Measurements from ENCODE around the gene MRPL14. TPM values are rescaled to one million over a fixed set of nuclear protein-coding genes. Genes with fewer than 3 reads are reported as not detected.
A peak's percentile ranks its signal among the peaks of the same experiment; 100 is the strongest.

Gene MRPL14
- total and polyA plus RNA-seq, 2 experiments from 2014 or later = 62.6 to 191 TPM

DNA sequence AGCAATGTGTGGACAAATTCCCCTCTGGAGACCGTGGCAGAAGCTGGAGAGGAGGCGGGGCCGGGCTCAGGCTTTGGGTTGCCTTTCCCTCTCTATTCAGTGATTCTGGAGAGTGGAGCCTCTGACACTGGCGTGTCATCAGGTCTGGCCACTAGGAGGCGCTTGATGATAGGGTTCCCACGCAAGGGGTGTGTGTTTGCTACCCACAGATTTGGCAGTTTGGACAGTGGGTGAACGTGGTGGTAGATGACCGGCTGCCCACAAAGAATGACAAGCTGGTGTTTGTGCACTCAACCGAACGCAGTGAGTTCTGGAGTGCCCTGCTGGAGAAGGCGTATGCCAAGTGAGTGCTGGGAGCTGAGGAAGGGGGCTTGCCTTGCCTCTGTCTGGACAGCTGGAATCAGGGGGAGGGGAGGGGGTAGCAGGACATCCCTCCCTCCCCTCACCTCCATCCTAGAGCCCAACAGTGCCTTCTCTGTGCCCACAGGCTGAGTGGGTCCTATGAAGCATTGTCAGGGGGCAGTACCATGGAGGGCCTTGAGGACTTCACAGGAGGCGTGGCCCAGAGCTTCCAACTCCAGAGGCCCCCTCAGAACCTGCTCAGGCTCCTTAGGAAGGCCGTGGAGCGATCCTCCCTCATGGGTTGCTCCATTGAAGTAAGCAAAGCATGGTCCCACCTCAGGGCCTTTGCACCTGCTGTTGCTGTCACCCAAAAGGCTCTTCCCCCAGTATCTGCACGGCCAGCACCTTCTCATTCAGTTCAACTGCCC lies 45.7 kb upstream of the MRPL14 start:
- H3K27ac Mint-ChIP-seq = no peak overlapping the region
- ATAC-seq (peak; percentile 97), DNase-seq (ENCODE audit: low spot score) (peak; percentile 86)
- peaks cover 16% of the 10 kb centered on the region for H3K4me1 Mint-ChIP-seq
- no peaks in the 10 kb centered on the region for H3F3A ChIP-seq (replicated peaks; ENCODE audit: low read depth)
- H3K9me3 Mint-ChIP-seq = no peaks in the 10 kb centered on the region
- no peaks in the 10 kb centered on the region for H3K4me1 ChIP-seq (ENCODE audit: insufficient read depth)
- H3K36me3 ChIP-seq (ENCODE audit: insufficient read depth) = no peaks in the 10 kb centered on the region
- no peak overlapping the region for H3K4me3 Mint-ChIP-seq
- H4K20me1 ChIP-seq (replicated peaks; ENCODE audit: insufficient read depth) = no peaks in the 10 kb centered on the region
- peaks cover 24% of the 10 kb centered on the region for H3K27me3 Mint-ChIP-seq (ENCODE audit: insufficient read depth, low read depth, poor library complexity)
- no peak overlapping the region for H3K27ac ChIP-seq (ENCODE audit: low read depth)
- no peaks in the 10 kb centered on the region for H3K27me3 ChIP-seq (ENCODE audit: insufficient read depth)
- H3K9me2 ChIP-seq (ENCODE audit: insufficient read depth) = no peaks in the 10 kb centered on the region
- no peaks in the 10 kb centered on the region; the same call in 2 of the 3 replicates for H3K36me3 Mint-ChIP-seq (ENCODE audit: low read depth)
- no peak overlapping the region for H3K4me2 ChIP-seq
- H2AFZ ChIP-seq = 0 out of 2 replicates have a peak overlapping the region, but pooled peaks have one; percentile 4
- H3K79me2 ChIP-seq (replicated peaks; ENCODE audit: insufficient read depth) = no peaks in the 10 kb centered on the region
- H3K4me3 ChIP-seq = no peak overlapping the region
- no peak for TF ChIP-seq JUNB (IDR thresholded peaks at IDR 0.05; ENCODE audit: unreplicated experiment)
- TF ChIP-seq STAT1 (IDR thresholded peaks at IDR 0.05; ENCODE audit: unreplicated experiment) = no peak
- TF ChIP-seq ZNF331 (CRISPR knock-in tag; IDR thresholded peaks at IDR 0.05; ENCODE audit: low read depth) = no peak
- TF ChIP-seq, protein P1, sequence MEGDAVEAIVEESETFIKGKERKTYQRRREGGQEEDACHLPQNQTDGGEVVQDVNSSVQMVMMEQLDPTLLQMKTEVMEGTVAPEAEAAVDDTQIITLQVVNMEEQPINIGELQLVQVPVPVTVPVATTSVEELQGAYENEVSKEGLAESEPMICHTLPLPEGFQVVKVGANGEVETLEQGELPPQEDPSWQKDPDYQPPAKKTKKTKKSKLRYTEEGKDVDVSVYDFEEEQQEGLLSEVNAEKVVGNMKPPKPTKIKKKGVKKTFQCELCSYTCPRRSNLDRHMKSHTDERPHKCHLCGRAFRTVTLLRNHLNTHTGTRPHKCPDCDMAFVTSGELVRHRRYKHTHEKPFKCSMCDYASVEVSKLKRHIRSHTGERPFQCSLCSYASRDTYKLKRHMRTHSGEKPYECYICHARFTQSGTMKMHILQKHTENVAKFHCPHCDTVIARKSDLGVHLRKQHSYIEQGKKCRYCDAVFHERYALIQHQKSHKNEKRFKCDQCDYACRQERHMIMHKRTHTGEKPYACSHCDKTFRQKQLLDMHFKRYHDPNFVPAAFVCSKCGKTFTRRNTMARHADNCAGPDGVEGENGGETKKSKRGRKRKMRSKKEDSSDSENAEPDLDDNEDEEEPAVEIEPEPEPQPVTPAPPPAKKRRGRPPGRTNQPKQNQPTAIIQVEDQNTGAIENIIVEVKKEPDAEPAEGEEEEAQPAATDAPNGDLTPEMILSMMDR (conservative IDR thresholded peaks at IDR 0.05; ENCODE audit: low read depth in 2 of 2) = peak; percentile 96 to 97

DNA sequence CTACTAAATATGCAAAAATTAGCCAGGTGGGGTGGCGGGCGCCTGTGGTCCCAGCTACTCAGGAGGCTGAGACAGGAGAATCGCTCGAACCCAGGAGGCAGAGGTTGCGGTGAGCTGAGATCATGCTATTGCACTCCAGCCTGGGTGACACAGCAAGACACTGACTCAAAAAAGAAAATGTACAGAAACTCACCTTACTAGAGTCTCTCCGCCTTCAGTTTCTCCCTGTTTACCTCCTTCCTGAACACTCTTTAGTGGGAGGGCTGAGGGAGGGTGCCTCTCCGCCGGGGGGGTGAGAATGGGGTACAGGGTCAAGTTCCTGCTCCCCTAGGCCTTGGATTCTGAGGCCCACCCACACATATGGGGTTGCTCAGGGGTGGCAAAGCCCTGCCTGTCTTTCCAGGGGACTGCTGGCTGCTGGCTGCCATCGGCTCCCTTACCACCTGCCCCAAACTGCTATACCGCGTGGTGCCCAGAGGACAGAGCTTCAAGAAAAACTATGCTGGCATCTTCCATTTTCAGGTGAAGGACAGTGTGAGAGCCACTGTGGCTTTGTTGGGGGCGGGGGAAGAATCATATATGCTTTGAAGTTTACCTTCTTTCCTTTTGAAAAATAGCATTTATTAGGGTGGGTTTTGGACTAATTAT lies 44.8 kb upstream of the MRPL14 start:
- ATAC-seq = no peak; the same call in 2 of the 3 replicates
- Histone ChIP-seq H3K27ac (ENCODE audit: low read depth) (no peak overlapping the region), H3F3A (replicated peaks; ENCODE audit: low read depth) (no peaks in the 10 kb centered on the region), H3K79me2 (replicated peaks; ENCODE audit: insufficient read depth) (no peaks in the 10 kb centered on the region), H4K20me1 (replicated peaks; ENCODE audit: insufficient read depth) (no peaks in the 10 kb centered on the region), H3K27me3 (ENCODE audit: insufficient read depth) (no peaks in the 10 kb centered on the region), H3K4me3 (no peak overlapping the region), H3K4me1 (ENCODE audit: insufficient read depth) (peaks cover under 1% of the 10 kb centered on the region; the same call in 1 of the 2 replicates), H3K9me2 (ENCODE audit: insufficient read depth) (no peaks in the 10 kb centered on the region), H3K36me3 (ENCODE audit: insufficient read depth) (no peaks in the 10 kb centered on the region), H3K4me2 (no peak overlapping the region), H2AFZ (no peak overlapping the region)
- peaks cover 14% of the 10 kb centered on the region for H3K4me1 Mint-ChIP-seq
- no peaks in the 10 kb centered on the region for H3K9me3 Mint-ChIP-seq
- H3K27ac Mint-ChIP-seq = no peak overlapping the region
- no peak for TF ChIP-seq ZNF331 (CRISPR knock-in tag; IDR thresholded peaks at IDR 0.05; ENCODE audit: low read depth)
- no peak for TF ChIP-seq ZNF114 (CRISPR knock-in tag; IDR thresholded peaks at IDR 0.05)
- TF ChIP-seq NANOG (IDR thresholded peaks at IDR 0.05; ENCODE audit: borderline replicate concordance) = no peak
- TF ChIP-seq POLR2AphosphoS5 (IDR thresholded peaks at IDR 0.05; ENCODE audit: low read depth) = no peak
- TF ChIP-seq, protein P2, sequence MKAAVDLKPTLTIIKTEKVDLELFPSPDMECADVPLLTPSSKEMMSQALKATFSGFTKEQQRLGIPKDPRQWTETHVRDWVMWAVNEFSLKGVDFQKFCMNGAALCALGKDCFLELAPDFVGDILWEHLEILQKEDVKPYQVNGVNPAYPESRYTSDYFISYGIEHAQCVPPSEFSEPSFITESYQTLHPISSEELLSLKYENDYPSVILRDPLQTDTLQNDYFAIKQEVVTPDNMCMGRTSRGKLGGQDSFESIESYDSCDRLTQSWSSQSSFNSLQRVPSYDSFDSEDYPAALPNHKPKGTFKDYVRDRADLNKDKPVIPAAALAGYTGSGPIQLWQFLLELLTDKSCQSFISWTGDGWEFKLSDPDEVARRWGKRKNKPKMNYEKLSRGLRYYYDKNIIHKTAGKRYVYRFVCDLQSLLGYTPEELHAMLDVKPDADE (IDR thresholded peaks at IDR 0.05) = no peak
- no peak for TF ChIP-seq STAT1 (IDR thresholded peaks at IDR 0.05; ENCODE audit: unreplicated experiment)
- TF ChIP-seq EZH2 (IDR thresholded peaks at IDR 0.05; ENCODE audit: low read depth, unreplicated experiment) = no peak
- TF ChIP-seq EZH2phosphoT487 (IDR thresholded peaks at IDR 0.05; ENCODE audit: unreplicated experiment) = no peak
- TF ChIP-seq, protein P1 (conservative IDR thresholded peaks at IDR 0.05; ENCODE audit: low read depth in 2 of 2) = no peak
- TF ChIP-seq JUNB (IDR thresholded peaks at IDR 0.05; ENCODE audit: unreplicated experiment) = no peak
- no peaks in the 10 kb centered on the region; the same call in 2 of the 3 replicates for H3K36me3 Mint-ChIP-seq (ENCODE audit: low read depth)
- peaks cover 17% of the 10 kb centered on the region for H3K27me3 Mint-ChIP-seq (ENCODE audit: insufficient read depth, low read depth, poor library complexity)
- DNase-seq (ENCODE audit: low spot score) = no peak
- H3K4me3 Mint-ChIP-seq = no peak overlapping the region

Measured in GM23338 (cell line).